Measurements from ENCODE around the gene HRK. TPM values are rescaled to one million over a fixed set of nuclear protein-coding genes. Genes with fewer than 3 reads are reported as not detected.

Gene HRK
- total and polyA plus RNA-seq, 9 of the 15 experiments (the other 6 are each of a cell fraction or from before 2014, with no cell fraction given), result 0.01 to 0.05 (median 0.04) TPM; not detected in 6

- TF ChIP-seq THRB (CRISPR knock-in tag; conservative IDR thresholded peaks at IDR 0.05) (no peak), ZNF589 (CRISPR knock-in tag; IDR thresholded peaks at IDR 0.05; ENCODE audit: low read depth) (no peak), ZNF143 (CRISPR knock-in tag; IDR thresholded peaks at IDR 0.05) (peak; percentile 85), ZNF239 (CRISPR knock-in tag; IDR thresholded peaks at IDR 0.05) (no peak), MAZ (CRISPR knock-in tag; conservative IDR thresholded peaks at IDR 0.05 in 1 of 2, IDR thresholded peaks at IDR 0.05 in 1 of 2) (no peak), ZC3H8 (IDR thresholded peaks at IDR 0.05) (no peak), ZNF232 (CRISPR knock-in tag; IDR thresholded peaks at IDR 0.05) (0 out of 2 replicates have a peak, but pooled peaks have one; percentile 69), BRD4 (IDR thresholded peaks at IDR 0.05) (no peak), FUS (optimal IDR thresholded peaks at IDR 0.05; ENCODE audit: low read depth, low read length) (no peak), ATF7 (IDR thresholded peaks at IDR 0.05) (peak; percentile 26; the same call in 1 of the 2 replicates), ZNF121 (CRISPR knock-in tag; conservative IDR thresholded peaks at IDR 0.05) (no peak), KLF10 (CRISPR knock-in tag; IDR thresholded peaks at IDR 0.05) (no peak), GATAD2A (IDR thresholded peaks at IDR 0.05) (no peak), HINFP (tag; conservative IDR thresholded peaks at IDR 0.05; ENCODE audit: low read depth) (no peak), NFE2 (IDR thresholded peaks at IDR 0.05; ENCODE audit: low read depth) (peak; percentile 64), E2F5 (CRISPR knock-in tag; IDR thresholded peaks at IDR 0.05) (no peak), MTA3 (IDR thresholded peaks at IDR 0.05; ENCODE audit: borderline replicate concordance) (no peak)
- TF ChIP-seq, protein P1, sequence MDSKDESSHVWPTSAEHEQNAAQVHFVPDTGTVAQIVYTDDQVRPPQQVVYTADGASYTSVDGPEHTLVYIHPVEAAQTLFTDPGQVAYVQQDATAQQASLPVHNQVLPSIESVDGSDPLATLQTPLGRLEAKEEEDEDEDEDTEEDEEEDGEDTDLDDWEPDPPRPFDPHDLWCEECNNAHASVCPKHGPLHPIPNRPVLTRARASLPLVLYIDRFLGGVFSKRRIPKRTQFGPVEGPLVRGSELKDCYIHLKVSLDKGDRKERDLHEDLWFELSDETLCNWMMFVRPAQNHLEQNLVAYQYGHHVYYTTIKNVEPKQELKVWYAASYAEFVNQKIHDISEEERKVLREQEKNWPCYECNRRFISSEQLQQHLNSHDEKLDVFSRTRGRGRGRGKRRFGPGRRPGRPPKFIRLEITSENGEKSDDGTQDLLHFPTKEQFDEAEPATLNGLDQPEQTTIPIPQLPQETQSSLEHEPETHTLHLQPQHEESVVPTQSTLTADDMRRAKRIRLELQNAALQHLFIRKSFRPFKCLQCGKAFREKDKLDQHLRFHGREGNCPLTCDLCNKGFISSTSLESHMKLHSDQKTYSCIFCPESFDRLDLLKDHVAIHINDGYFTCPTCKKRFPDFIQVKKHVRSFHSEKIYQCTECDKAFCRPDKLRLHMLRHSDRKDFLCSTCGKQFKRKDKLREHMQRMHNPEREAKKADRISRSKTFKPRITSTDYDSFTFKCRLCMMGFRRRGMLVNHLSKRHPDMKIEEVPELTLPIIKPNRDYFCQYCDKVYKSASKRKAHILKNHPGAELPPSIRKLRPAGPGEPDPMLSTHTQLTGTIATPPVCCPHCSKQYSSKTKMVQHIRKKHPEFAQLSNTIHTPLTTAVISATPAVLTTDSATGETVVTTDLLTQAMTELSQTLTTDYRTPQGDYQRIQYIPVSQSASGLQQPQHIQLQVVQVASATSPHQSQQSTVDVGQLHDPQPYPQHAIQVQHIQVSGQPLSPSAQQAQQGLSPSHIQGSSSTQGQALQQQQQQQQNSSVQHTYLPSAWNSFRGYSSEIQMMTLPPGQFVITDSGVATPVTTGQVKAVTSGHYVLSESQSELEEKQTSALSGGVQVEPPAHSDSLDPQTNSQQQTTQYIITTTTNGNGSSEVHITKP (IDR thresholded peaks at IDR 0.05; ENCODE audit: partially characterized antibody), result no peak
- TF ChIP-seq, protein P2, sequence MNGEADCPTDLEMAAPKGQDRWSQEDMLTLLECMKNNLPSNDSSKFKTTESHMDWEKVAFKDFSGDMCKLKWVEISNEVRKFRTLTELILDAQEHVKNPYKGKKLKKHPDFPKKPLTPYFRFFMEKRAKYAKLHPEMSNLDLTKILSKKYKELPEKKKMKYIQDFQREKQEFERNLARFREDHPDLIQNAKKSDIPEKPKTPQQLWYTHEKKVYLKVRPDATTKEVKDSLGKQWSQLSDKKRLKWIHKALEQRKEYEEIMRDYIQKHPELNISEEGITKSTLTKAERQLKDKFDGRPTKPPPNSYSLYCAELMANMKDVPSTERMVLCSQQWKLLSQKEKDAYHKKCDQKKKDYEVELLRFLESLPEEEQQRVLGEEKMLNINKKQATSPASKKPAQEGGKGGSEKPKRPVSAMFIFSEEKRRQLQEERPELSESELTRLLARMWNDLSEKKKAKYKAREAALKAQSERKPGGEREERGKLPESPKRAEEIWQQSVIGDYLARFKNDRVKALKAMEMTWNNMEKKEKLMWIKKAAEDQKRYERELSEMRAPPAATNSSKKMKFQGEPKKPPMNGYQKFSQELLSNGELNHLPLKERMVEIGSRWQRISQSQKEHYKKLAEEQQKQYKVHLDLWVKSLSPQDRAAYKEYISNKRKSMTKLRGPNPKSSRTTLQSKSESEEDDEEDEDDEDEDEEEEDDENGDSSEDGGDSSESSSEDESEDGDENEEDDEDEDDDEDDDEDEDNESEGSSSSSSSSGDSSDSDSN (IDR thresholded peaks at IDR 0.05; ENCODE audit: borderline replicate concordance in 1 of 2, low read depth in 2 of 2, low read length in 2 of 2), result no peak
Observed at GRCh38 chr12:116892349-116893140, 11.3 kb upstream of the HRK start (continued).
